Cardiac fibroblast (primary cell): Measurements from ENCODE around the gene AUNIP.

Experiments
- DNase-seq, 2 donors: peaks; one replicate each; pipeline versions ENCODE4 v3.0.0 to v3.0.0-alpha.2; 2010; ENCODE audit warnings: low read depth in 2 of 2
- H3K4me3 ChIP-seq, 2 donors: replicated peaks in 1 of 2; 1 replicate in 1 of 2; 2 replicates in 1 of 2; pipeline ENCODE4 v1.5.1; 2011; ENCODE audit warnings: low read depth in 2 of 2, low read length in 2 of 2, mild to moderate bottlenecking in 2 of 2, moderate library complexity in 1 of 2
- TF ChIP-seq, protein P1 (sequence below): IDR thresholded peaks from one replicate; pipeline ENCODE4 v1.5.1; 2011; ENCODE audit warnings: low read depth, mild to moderate bottlenecking, low read length, inconsistent platforms

Gene AUNIP

DNA sequence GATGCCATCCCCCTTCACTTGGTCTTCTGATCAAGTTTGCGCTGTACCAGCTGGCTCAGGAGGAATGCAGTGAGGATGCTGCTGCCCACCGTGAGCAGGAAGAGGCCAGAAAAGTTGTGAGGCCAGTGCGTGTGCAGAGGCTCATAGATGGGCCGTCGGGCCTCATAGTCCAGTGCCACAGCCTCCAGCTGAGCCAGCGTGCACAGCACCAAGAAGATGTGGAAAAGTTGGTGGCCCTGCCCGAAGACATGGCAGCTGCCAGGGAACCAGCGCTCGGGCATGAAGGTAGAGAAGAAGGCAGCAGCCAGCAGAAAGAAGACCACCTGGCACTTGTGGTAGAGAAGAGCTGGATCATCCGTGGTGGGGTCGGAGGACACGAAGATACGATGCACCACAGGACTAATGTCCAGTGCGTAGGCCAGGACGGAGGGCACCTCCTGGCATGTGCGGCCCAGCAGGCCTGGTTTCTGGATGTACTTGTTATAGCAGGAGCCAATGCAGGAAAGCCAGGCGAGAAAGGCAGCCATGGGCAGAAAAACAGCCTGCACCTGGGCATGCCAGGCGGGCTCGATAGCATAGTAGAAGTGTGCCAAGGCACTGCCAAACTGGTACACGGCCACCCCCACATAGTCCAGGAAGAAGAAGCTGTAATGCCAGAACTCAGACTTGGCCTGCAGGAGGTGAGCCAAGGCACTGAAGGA, 3.7 kb upstream of the AUNIP start:
- no peak for DNase-seq
- TF ChIP-seq, protein P1, sequence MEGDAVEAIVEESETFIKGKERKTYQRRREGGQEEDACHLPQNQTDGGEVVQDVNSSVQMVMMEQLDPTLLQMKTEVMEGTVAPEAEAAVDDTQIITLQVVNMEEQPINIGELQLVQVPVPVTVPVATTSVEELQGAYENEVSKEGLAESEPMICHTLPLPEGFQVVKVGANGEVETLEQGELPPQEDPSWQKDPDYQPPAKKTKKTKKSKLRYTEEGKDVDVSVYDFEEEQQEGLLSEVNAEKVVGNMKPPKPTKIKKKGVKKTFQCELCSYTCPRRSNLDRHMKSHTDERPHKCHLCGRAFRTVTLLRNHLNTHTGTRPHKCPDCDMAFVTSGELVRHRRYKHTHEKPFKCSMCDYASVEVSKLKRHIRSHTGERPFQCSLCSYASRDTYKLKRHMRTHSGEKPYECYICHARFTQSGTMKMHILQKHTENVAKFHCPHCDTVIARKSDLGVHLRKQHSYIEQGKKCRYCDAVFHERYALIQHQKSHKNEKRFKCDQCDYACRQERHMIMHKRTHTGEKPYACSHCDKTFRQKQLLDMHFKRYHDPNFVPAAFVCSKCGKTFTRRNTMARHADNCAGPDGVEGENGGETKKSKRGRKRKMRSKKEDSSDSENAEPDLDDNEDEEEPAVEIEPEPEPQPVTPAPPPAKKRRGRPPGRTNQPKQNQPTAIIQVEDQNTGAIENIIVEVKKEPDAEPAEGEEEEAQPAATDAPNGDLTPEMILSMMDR, result no peak
- H3K4me3 ChIP-seq, result no peak overlapping the region

DNA sequence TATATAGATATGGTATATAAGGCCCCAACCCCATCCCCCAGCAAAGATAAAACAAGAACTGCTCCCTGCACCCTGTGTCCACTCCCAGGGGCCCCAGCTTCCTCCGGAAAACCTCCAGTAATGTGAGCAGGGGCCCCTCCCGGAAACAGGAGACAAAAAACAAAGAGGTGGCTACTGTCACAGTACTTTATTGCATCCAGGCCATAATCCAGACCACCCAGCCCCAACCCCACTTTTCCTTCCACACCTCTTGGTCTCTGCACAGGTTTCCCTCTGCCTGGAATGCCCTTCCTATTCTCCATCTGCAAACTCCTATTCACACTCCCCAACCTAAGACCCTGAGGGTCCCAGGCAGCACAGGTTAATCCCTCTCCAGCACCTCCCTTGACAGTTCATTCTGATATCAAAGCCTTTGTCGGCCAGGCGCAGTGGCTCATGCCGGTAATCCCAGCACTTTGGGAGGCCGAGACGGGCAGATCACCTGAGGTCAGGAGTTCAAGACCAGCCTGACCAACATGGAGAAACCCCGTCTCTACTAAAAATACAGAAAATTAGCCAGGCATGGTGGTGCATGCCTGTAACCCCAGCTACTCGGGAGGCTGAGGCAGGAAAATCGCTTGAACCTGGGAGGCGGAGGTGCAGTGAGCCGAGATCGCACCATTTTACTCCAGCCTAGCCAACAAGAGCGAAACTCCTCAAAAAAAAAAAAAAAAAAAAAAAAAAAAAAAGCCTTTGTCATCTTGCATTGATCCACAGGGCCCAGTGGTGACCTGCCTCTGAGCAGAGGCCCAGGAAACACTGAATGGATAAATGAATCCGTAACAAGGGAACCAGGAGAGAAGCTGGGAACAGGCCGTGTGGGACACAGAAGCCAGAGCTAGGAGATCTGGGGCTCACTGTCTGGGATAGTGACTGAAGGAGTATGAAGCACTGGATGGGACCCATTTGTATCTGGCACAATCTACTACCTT, 2.3 kb upstream of the AUNIP start:
- TF ChIP-seq, protein P1, result no peak
- H3K4me3 ChIP-seq, result no peak overlapping the region
- DNase-seq, result no peak

DNA sequence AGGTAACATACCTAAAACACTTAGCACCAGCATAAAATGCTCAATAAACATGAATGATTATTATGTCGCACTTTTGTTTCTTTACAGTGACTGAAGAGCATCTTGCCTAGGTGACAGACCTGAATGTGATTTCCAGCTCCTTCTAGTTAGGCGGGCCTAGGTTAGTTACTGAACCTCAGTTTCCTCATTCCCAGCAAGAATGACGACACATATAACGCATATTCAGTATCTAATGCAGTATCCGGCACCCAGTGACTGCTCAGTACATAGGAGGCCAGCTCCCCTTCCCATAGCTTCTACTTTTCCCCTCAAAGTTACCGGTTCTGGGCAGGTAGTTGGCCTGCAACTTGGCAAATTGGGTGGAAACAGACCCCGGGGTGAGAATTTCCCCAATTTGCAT, 763 bp downstream of the AUNIP start:
- peak overlapping the region; percentile 61 to 75 for H3K4me3 ChIP-seq
- TF ChIP-seq, protein P1, result no peak
- DNase-seq, result no peak

DNA sequence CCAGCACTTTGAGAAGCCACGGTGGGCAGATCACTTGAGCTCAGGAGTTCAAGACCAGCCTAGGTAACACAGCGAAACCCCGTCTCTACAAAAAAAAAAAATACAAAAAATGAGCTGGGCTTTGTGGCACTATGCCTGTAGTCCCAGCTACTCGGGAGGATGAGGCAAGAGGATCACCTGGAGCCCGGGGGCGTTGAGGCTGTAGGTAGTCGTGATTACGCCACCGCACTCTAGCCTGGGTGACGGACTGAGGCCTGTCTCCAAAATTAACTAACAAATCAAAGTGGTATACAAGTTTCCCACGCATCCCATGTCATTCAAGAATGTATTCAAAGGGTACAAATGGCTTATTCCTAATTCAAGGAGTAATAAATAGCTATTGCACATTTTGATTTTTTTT, 2.4 kb downstream of the AUNIP start:
- DNase-seq, result no peak
- H3K4me3 ChIP-seq, result no peak overlapping the region
- TF ChIP-seq, protein P1, result no peak

GRCh38 chr1:25854554-25854953, 4.7 kb downstream of the AUNIP start:
- TF ChIP-seq, protein P1, result no peak
- no peak for DNase-seq
- no peak overlapping the region for H3K4me3 ChIP-seq

DNA sequence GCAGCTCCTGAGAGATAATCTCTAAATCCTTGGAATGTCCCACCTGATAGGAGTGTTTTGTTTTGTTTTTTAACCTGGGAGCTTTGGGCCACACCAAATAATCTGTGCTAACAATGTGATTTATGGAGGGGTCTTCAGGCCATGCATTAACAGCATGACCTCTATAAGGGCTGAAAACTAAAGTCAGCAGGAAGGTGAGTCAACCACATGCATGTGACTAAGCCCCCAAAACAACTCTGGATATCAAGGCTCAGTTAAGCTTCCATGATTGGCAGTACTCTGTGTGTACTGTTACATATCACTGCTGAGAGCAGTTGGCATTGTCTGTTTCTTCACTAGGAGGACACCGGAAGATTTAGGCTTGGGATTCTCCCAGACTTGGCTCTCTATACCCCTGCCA, 10.7 kb downstream of the AUNIP start:
- no peak for DNase-seq
- TF ChIP-seq, protein P1, result no peak
- H3K4me3 ChIP-seq, result no peak overlapping the region
